Kidney epithelial cell (primary cell): ENCODE data around the gene ZNF236. TPM values are rescaled to one million over a fixed set of nuclear protein-coding genes. Genes with fewer than 3 reads are reported as not detected.

Source experiments
- DNase-seq: peaks from one replicate; pipeline ENCODE4 v3.0.0-alpha.2; 2010; ENCODE audit warnings: low read depth
- H3K27me3 ChIP-seq: 2 replicates; pipeline ENCODE4 v1.6.0; 2011; ENCODE audit warnings: low read length; ENCODE audit not compliant: control insufficient read depth, insufficient read depth
- H3K36me3 ChIP-seq: 2 replicates; pipeline ENCODE4 v1.5.1; 2011; ENCODE audit warnings: low read length; ENCODE audit not compliant: control insufficient read depth, insufficient read depth
- H3K4me3 ChIP-seq: 2 replicates; pipeline ENCODE4 v1.5.1; 2011; ENCODE audit warnings: low read depth, mild to moderate bottlenecking, control low read depth, low read length
- total RNA-seq: library from RNA; depleted of rRNA; stranded (reverse); fragments of >200 nt; gene quantifications from 2 replicates; pipeline ENCODE4 v1.2.3, GENCODE V29; 2015
- TF ChIP-seq, protein P1 (sequence below): IDR thresholded peaks from 2 replicates; pipeline ENCODE4 v1.5.1; 2011; ENCODE audit warnings: mild to moderate bottlenecking, moderate library complexity, low read length, control low read depth, inconsistent platforms; ENCODE audit not compliant: insufficient read depth, poor library complexity, severe bottlenecking

ZNF236 gene
- total RNA-seq, 1 donor from 2014 or later = 7.8 TPM

DNA sequence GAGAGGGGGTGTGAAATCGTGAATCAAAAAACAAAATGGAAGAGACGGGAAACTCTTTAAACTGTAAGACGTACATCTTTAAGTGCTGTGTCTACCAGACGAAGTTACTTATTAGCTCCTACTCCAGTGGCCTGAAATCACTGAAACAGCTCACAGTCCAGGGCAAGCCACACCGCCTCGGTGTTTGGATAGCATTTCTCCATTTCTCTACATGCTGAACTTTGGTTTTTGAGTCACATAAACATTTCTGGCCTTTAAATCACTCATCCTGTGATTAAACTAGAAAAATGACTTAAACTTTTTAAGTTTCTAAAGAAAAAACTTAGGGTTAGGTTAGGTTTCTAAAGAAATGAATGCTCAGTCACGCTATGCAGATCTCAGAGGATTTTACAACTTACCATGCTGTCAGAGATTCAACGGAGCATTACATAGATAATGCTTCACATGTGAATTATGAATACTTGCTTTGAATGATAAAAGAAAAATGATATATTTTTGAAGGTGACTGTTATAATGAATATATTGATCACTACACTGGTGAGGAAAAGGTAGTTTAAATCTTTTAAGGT, 171.8 kb downstream of the ZNF236 start:
- no peaks in the 10 kb centered on the region for H3K36me3 ChIP-seq
- H3K27me3 ChIP-seq = no peaks in the 10 kb centered on the region
- TF ChIP-seq, protein P1, sequence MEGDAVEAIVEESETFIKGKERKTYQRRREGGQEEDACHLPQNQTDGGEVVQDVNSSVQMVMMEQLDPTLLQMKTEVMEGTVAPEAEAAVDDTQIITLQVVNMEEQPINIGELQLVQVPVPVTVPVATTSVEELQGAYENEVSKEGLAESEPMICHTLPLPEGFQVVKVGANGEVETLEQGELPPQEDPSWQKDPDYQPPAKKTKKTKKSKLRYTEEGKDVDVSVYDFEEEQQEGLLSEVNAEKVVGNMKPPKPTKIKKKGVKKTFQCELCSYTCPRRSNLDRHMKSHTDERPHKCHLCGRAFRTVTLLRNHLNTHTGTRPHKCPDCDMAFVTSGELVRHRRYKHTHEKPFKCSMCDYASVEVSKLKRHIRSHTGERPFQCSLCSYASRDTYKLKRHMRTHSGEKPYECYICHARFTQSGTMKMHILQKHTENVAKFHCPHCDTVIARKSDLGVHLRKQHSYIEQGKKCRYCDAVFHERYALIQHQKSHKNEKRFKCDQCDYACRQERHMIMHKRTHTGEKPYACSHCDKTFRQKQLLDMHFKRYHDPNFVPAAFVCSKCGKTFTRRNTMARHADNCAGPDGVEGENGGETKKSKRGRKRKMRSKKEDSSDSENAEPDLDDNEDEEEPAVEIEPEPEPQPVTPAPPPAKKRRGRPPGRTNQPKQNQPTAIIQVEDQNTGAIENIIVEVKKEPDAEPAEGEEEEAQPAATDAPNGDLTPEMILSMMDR = no peak
- DNase-seq = no peak
- H3K4me3 ChIP-seq = no peak overlapping the region

DNA sequence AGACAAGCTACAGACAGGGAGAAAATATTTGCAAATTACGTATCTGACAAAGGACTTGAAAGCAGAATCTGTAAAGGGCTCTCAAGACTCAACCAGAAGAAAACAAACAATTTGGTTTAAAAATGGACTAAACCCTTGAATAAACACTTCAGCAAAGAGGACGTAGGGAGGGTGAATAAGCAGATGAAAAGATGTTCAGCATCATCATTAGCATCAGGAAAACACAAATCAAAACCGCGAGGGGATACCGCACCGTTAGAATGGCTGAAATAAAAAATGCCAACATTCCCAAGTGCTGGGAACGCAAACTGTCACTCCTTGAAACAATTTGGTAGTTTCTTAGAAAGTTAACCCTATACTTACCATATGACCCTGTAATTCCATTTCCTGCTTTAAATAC, 173.5 kb downstream of the ZNF236 start:
- no peaks in the 10 kb centered on the region for H3K27me3 ChIP-seq
- DNase-seq = no peak
- no peaks in the 10 kb centered on the region for H3K36me3 ChIP-seq
- no peak overlapping the region for H3K4me3 ChIP-seq
- TF ChIP-seq, protein P1 = no peak

DNA sequence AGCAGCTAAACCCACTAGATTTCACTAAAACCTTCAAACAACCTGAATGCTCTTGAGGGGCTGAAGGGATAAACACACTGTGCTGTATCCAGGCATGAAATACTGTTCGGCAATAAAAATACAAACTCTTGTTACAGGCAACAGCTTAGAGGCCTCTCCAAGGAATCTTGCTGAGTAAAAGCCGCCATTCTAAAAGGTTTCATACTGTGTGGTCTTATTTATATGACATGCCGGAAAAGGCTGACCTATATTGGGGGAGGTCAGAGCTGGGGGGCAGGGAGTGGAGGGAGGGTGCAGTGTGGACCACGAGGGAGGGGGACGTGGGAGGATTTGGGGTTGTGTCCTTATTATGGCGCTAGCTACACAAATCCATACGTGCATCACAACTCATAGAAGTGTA, 174.1 kb downstream of the ZNF236 start:
- no peak for DNase-seq
- H3K4me3 ChIP-seq = no peak overlapping the region
- H3K27me3 ChIP-seq = no peaks in the 10 kb centered on the region
- TF ChIP-seq, protein P1 = no peak
- no peaks in the 10 kb centered on the region for H3K36me3 ChIP-seq

DNA sequence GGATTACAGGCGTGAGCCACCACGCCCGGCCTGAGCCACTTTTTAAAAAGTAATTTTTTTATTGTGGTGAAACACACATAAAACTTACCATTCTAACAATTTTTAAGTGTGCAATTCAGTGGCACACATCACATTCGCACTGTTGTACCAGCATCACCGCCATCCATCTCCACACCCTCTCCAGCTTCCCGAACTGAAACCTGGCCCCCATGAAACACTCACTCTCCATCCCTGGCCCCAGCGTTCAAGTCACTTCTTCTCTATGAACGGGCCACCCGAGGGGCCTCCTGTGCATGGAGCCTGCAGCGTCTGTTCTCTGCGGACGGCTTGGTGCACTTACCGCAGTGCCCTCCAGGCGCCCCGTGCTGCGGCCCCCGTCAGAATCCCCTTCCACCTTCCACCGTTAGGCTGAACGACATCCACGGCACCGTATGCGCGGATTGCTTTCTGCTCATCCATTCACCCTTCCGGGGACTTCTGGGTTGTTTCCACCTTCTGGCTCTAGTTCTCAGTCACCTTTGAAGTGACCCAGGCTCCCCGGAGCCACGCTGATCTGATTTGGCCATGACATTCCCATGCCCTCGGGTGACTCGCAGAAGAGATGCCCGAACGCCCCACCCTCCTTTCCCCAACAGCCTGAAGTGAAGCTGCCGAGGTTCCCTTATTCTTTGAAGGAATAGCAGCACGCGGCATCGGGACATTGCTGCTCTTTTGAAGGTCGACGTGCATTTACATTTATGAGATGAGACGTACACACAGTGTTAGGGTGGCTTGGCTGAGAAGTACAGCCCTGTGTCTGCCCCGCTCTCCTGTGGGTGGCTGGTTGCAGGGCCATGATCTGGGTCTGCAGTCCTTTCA, 175.8 kb downstream of the ZNF236 start:
- DNase-seq = no peak
- TF ChIP-seq, protein P1 = no peak

DNA sequence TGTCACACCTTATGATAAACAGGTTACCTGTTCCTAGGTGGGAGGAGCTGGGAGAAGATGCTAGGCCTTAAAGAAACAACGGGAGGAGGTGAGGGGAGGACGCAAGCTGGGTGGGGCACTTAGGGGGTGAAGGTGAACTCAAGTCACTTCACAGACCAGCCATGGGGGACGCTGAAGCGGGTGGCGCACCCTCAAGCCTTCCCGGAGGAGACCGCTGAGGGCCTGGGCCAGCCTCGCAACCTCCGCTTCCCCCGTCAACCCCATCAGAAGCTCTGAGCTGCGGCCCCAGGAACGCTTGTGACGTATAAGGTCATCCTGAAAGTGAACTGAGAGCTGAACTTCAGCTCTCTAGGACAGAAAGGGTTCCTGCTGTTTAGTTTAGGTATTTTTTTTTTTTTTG, 176.7 kb downstream of the ZNF236 start:
- TF ChIP-seq, protein P1 = no peak
- no peaks in the 10 kb centered on the region for H3K27me3 ChIP-seq
- no peaks in the 10 kb centered on the region for H3K36me3 ChIP-seq
- no peak overlapping the region for H3K4me3 ChIP-seq
- no peak for DNase-seq

More for the DNA sequence above, 175.8 kb downstream of the ZNF236 start:
- H3K27me3 ChIP-seq = no peaks in the 10 kb centered on the region
- no peak overlapping the region for H3K4me3 ChIP-seq
- H3K36me3 ChIP-seq = no peaks in the 10 kb centered on the region

DNA sequence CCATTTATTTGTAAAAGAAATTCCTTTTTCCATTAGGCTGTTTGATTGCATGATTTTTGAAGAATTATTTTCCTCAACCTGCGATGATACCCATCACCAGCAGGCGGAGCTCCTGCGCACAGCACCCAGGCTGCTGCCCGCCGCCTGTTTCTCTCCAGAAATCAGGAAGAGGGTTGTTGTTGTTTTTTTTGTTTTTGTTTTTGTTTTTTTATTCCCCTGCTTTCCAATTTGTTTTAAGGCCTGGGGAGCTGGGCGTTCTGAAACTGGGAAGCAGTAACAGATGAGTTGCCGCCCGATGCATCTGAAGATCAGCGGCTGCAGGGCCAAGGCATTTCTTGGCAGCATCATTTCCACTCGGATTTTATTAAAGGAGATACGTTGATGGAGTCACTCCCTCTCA, 178.2 kb downstream of the ZNF236 start:
- TF ChIP-seq, protein P1 = peak; percentile 98
- H3K36me3 ChIP-seq = no peaks in the 10 kb centered on the region
- no peak overlapping the region for H3K4me3 ChIP-seq
- no peaks in the 10 kb centered on the region for H3K27me3 ChIP-seq
- no peak for DNase-seq
